K562 (cell line): ENCODE data around the gene HPCAL1. TPM values are rescaled to one million over a fixed set of nuclear protein-coding genes. Genes with fewer than 3 reads are reported as not detected.

ENCODE experiments used
- ATAC-seq: fragments of 200-7000 bp; cut with Tn5 transposase; 3 replicates; pipeline ENCODE4 v1.9.1; 2020; ENCODE audit warnings: moderate library complexity
- BruUV-seq: library from RNA; stranded (reverse); fragments of 400-500 nt; replicated peaks from 2 replicates; lab custom pipeline; 2021; lab: Mats Ljungman, UMichigan
- CTCF ChIA-PET: fragments of 300-600 bp; formaldehyde crosslinking; extraction: SDS; loops from one replicate; lab custom pipeline; 2021; ENCODE audit warnings: low intra/inter-chr PET ratio; lab: Yijun Ruan, JAX
- POLR2A ChIA-PET: fragments of 300-600, 350-650 bp; sonication (Branson Sonifier 250); formaldehyde crosslinking; extraction: SDS; loops from one replicate; lab custom pipeline; 2021; ENCODE audit warnings: antibody characterized with exemption, inconsistent platforms; lab: Yijun Ruan, JAX
- DNase-seq, 4 experiments: peaks; one replicate each; pipeline versions ENCODE4 v3.0.0 to v3.0.0-alpha.2; 2011 to 2018; ENCODE audit warnings: low spot score in 3 of 4, mixed read lengths in 3 of 4; ENCODE audit errors: extremely low read depth in 1 of 4
- FAIRE-seq: peaks from 2 replicates; lab custom pipeline; 2011; peaks lifted over from hg19 to GRCh38; lab: Jason Lieb, UNC
- H2AFZ ChIP-seq: 2 replicates; pipeline ENCODE4 v1.6.0; 2011; ENCODE audit warnings: low read depth, low read length, control low read depth, inconsistent platforms
- H3K27ac ChIP-seq: fragments of 200-600 bp; 3 replicates; pipeline ENCODE4 v1.8.0; 2011; ENCODE audit warnings: low read depth, mild to moderate bottlenecking, control low read depth, inconsistent platforms, low read length, moderate library complexity, mixed read lengths; ENCODE audit errors: extremely low read depth
- H3K27me3 ChIP-seq, 2 experiments: fragments of 300-600 bp in 1 of 2; 2 replicates in 1 of 2; 3 replicates in 1 of 2; pipeline versions ENCODE4 v1.6.0 to v1.8.0; 2011; ENCODE audit warnings: inconsistent platforms in 2 of 2, low read length in 2 of 2, mild to moderate bottlenecking in 1 of 2, mixed read lengths in 1 of 2, moderate library complexity in 1 of 2; ENCODE audit not compliant: control insufficient read depth in 2 of 2, insufficient read depth in 2 of 2
- H3K36me3 ChIP-seq: fragments of 300-600 bp; 3 replicates; pipeline ENCODE4 v1.8.0; 2011; ENCODE audit warnings: mild to moderate bottlenecking, low read length, inconsistent platforms; ENCODE audit not compliant: control insufficient read depth, insufficient read depth
- H3K4me1 ChIP-seq, 2 experiments: fragments of 200-600 bp in 1 of 2; replicated peaks in 1 of 2; 2 replicates in 1 of 2; 3 replicates in 1 of 2; pipeline versions ENCODE4 v1.5.1 to v1.8.0; 2011; ENCODE audit warnings: inconsistent platforms in 2 of 2, low read length in 2 of 2, mild to moderate bottlenecking in 1 of 2, mixed read lengths in 1 of 2, moderate library complexity in 1 of 2; ENCODE audit not compliant: control insufficient read depth in 2 of 2, insufficient read depth in 2 of 2
- H3K4me2 ChIP-seq: 2 replicates; pipeline ENCODE4 v1.6.1; 2011; ENCODE audit warnings: low read length, control low read depth, inconsistent platforms, mixed read lengths; ENCODE audit not compliant: insufficient read depth
- H3K4me3 ChIP-seq: fragments of 200-600 bp; sonication (generic), shearing (Covaris generic); 2 replicates; pipeline ENCODE4 v1.5.1; 2016; ENCODE audit warnings: control low read depth, inconsistent platforms
- H3K79me2 ChIP-seq: fragments of 200-600 bp; 3 replicates; pipeline ENCODE4 v1.8.0; 2011; ENCODE audit warnings: low read length, inconsistent platforms; ENCODE audit not compliant: control insufficient read depth, insufficient read depth
- H3K9ac ChIP-seq, 2 experiments: 2 replicates each; pipeline versions ENCODE4 v1.6.0 to v1.6.1; 2011; ENCODE audit warnings: low read depth in 2 of 2, low read length in 2 of 2, control low read depth in 1 of 2, inconsistent platforms in 1 of 2, mild to moderate bottlenecking in 1 of 2, mixed read lengths in 1 of 2; ENCODE audit not compliant: insufficient read depth in 1 of 2
- H3K9me1 ChIP-seq: one replicate; pipeline ENCODE4 v1.6.0; 2011; ENCODE audit warnings: inconsistent platforms, mild to moderate bottlenecking, low read length, moderate library complexity; ENCODE audit not compliant: control insufficient read depth, insufficient read depth
- H3K9me3 ChIP-seq: replicated peaks from 2 replicates; pipeline ENCODE4 v1.5.1; 2011; ENCODE audit warnings: low read depth, low read length, inconsistent platforms; ENCODE audit not compliant: control insufficient read depth, insufficient read depth
- H4K20me1 ChIP-seq: replicated peaks from 2 replicates; pipeline ENCODE4 v1.6.1; 2011; ENCODE audit warnings: low read length, inconsistent platforms, mixed read lengths; ENCODE audit not compliant: control insufficient read depth, insufficient read depth
- BCOR ChIP-seq: fragments of 450-650 bp; IDR thresholded peaks from 2 replicates; pipeline ENCODE4 v1.6.1; 2016
- CCAR2 ChIP-seq: fragments of 200-400 bp; formaldehyde crosslinking; IDR thresholded peaks from 2 replicates; pipeline ENCODE4 v1.6.1; 2017; ENCODE audit warnings: mild to moderate bottlenecking, low read depth, low read length
- RBM25 ChIP-seq: fragments of 200-400 bp; formaldehyde crosslinking; IDR thresholded peaks from 2 replicates; pipeline ENCODE4 v1.6.1; 2018; ENCODE audit warnings: low read length, low read depth, moderate library complexity; ENCODE audit not compliant: severe bottlenecking
- RCOR1 ChIP-seq, 2 experiments: IDR thresholded peaks; 2 replicates each; pipeline ENCODE4 v1.6.1; 2012; ENCODE audit warnings: low read depth in 2 of 2, low read length in 2 of 2, borderline replicate concordance in 1 of 2, improper control_type of control experiment in 1 of 2
- ZKSCAN1 ChIP-seq: fragments of 150-350 bp; IDR thresholded peaks from 2 replicates; pipeline ENCODE4 v1.6.1; 2016; ENCODE audit warnings: low read depth, low read length
- WGBS: fragments of 100-300 bp; shearing (Covaris generic); methylation state at CpG from one replicate; pipeline ENCODE4 v1.1.6; 2016; ENCODE audit warnings: low coverage, mixed read lengths; ENCODE audit not compliant: insufficient coverage; ENCODE audit errors: missing lambda C conversion rate; 5-methylcytosine and 5-hydroxymethylcytosine counted together
- in situ Hi-C: fragments of 300-500 bp; cut with MboI; formaldehyde crosslinking; loops from 4 replicates; pipeline ENCODE4 v1.15.0; 2018; ENCODE audit warnings: inconsistent platforms, mixed read lengths
- intact Hi-C: fragments of 100-400 bp; cut with micrococcal nuclease; formaldehyde crosslinking; loops from 2 replicates; pipeline ENCODE4 v1.14.2; 2022
- polyA plus RNA-seq, 8 experiments: library from polyadenylated mRNA; depleted of rRNA in 4 of 8; stranded (reverse) in 5 of 8; unstranded in 3 of 8; fragments of >200 nt; fragmentation: Nextera tagmentation in 2 of 8; fragmentation: Illumina TruSeq in 1 of 8; extraction: Ambion mirVana in 2 of 8; extraction: Trizol in 1 of 8; gene quantifications; 2 replicates each; pipeline versions ENCODE4 v1.2.1 to v1.2.3, GENCODE V29; 2011 to 2014; ENCODE audit warnings: inconsistent platforms in 1 of 8, missing spikeins in 1 of 8
- total RNA-seq, 7 experiments: library from RNA; depleted of rRNA in 6 of 7; stranded (reverse); fragments of >200 nt in 6 of 7; fragmentation: Illumina TruSeq in 2 of 7; extraction: Trizol in 2 of 7; gene quantifications; 2 replicates each; pipeline versions ENCODE4 v1.2.1 to v1.2.3, GENCODE V29; 2011 to 2021; ENCODE audit warnings: low replicate concordance in 1 of 7
- TF ChIP-seq, protein P1 (sequence below): sonication (generic); formaldehyde crosslinking; IDR thresholded peaks from 2 replicates; pipeline ENCODE4 v1.9.0; 2022; ENCODE audit warnings: mild to moderate bottlenecking, missing genetic modification reagents

Gene HPCAL1
- total and polyA plus RNA-seq, 9 of the 15 experiments (the other 6 are each of a cell fraction or from before 2014, with no cell fraction given) = 2.7 to 65.5 (median 23.9) TPM

DNA sequence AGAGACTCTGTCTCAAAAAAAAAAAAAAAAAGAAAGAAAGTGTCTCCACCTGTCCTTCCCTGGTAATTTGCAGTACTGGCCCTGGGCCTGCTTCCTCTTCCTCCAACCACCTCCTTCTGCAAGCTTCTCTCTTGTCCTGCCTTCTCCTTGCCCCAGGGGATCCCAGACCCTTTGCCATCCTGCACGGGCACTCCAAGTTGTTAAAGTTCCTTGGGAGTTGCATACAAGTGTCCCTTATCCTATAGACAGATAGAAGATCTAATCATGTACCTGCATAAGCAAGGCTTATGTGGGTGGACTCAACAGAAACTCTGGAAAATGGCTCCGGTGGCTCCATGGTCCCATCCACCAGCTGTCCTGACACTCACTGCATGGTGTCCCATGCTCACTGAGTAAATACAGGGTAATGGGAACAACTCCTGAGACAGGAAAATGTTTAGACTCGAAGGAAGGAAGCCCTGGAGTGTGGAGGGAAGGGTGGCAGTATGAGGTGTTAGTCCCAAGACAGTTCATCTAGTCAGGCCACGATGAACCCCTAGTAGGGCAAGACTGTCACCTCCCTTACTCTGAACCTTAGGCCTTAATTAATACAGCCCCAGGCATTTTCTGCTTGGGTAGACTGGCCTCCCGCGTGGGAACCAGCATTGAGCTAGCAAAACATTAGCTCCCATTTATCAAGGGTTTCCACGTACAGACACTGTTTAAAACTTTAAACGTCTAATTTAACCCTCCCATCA lies 128.3 kb downstream of the HPCAL1 start:
- POLR2A ChIA-PET = interaction anchor here (0.6 kb wide), 1 partner anchor 63 kb away, joined by 3 read pairs; no protein-coding TSS in a partner anchor
- Histone ChIP-seq H3K36me3 (peaks cover 4% of the 10 kb centered on the region; the same call in 1 of the 3 replicates), H3K9ac (no peak overlapping the region), H2AFZ (no peak overlapping the region), H3K79me2 (no peaks in the 10 kb centered on the region), H3K9me3 (no peaks in the 10 kb centered on the region), H3K4me3 (no peak overlapping the region), H3K9me1 (no peaks in the 10 kb centered on the region), H3K27ac (no peak overlapping the region), H4K20me1 (no peaks in the 10 kb centered on the region), H3K4me2 (no peak overlapping the region), H3K4me1 (peaks cover 9 to 43% of the 10 kb centered on the region in 2 experiments), H3K27me3 (no peaks in the 10 kb centered on the region)
- TF ChIP-seq ZKSCAN1 (0 out of 2 replicates have a peak, but pooled peaks have one; percentile 34), RBM25 (peak; percentile 93), BCOR (peak; percentile 60; the same call in 1 of the 2 replicates), CCAR2 (no peak), RCOR1 (IDR thresholded peaks at IDR 0.05; ENCODE audit: borderline replicate concordance in 1 of 2, low read depth in 2 of 2, low read length in 2 of 2) (0 out of 4 replicates have a peak, but pooled peaks of 1 of the 2 experiments have one; percentile 30)
- TF ChIP-seq, protein P1, sequence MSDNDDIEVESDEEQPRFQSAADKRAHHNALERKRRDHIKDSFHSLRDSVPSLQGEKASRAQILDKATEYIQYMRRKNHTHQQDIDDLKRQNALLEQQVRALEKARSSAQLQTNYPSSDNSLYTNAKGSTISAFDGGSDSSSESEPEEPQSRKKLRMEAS (CRISPR knock-in tag) = no peak
- in situ Hi-C loops = loop anchor here (10.0 kb wide), 1 partner anchor 636 kb away; no protein-coding TSS in a partner anchor
- no peak for DNase-seq
- FAIRE-seq = peak; percentile 52
- CTCF ChIA-PET = no interaction called here
- intact Hi-C loops = loop anchor here (10.0 kb wide), 1 partner anchor 626 kb away; no protein-coding TSS in a partner anchor
- 39% methylated on average over 8 of the region's 8 CpGs for WGBS
- no TSS peak for BruUV-seq
- no peak for ATAC-seq
